Measurements from ENCODE around the gene SPINDOC. TPM values are rescaled to one million over a fixed set of nuclear protein-coding genes. Genes with fewer than 3 reads are reported as not detected.
A peak's percentile ranks its signal among the peaks of the same experiment; 100 is the strongest.

The SPINDOC gene
- total RNA-seq, 1 experiment from 2014 or later: 121 TPM

- Histone ChIP-seq H2AK5ac (ENCODE audit: insufficient read length, low read length) (no peak overlapping the region), H3K27ac (ENCODE audit: insufficient read length, low read depth, low read length) (no peak overlapping the region), H3K23ac (ENCODE audit: insufficient read length, low read depth, low read length) (no peak overlapping the region), H3K79me1 (ENCODE audit: insufficient read depth, low read depth, low read length, poor library complexity, severe bottlenecking) (peaks cover 13% of the 10 kb centered on the region), H3T11ph (ENCODE audit: low read length) (no peak overlapping the region), H4K8ac (replicated peaks; ENCODE audit: insufficient read length, low read depth, low read length) (no peak overlapping the region), H3K4me1 (ENCODE audit: insufficient read depth, low read length) (peaks cover 10% of the 10 kb centered on the region), H3K18ac (ENCODE audit: insufficient read length, low read depth, low read length) (no peak overlapping the region), H2BK5ac (ENCODE audit: insufficient read length, low read length) (no peak overlapping the region), H3K14ac (ENCODE audit: insufficient read depth, low read length) (peak overlapping the region; percentile 17; the same call in 1 of the 2 replicates), H2BK20ac (ENCODE audit: low read depth, low read length, poor library complexity, severe bottlenecking) (no peak overlapping the region), H3K56ac (ENCODE audit: insufficient read length, low read depth, low read length) (no peak overlapping the region), H3K79me2 (ENCODE audit: insufficient read depth, low read length) (peaks cover 33% of the 10 kb centered on the region; the same call in 1 of the 2 replicates), H3K4ac (ENCODE audit: low read depth, low read length) (no peak overlapping the region), H3K23me2 (ENCODE audit: insufficient read length, low read depth, low read length, poor library complexity, severe bottlenecking) (peaks cover 15% of the 10 kb centered on the region), H4K20me1 (ENCODE audit: control insufficient read depth, insufficient read depth, insufficient read length) (no peaks in the 10 kb centered on the region), H2AFZ (ENCODE audit: low read length) (no peak overlapping the region), H3K4me2 (ENCODE audit: insufficient read depth, insufficient read length, low read length) (peak overlapping the region; percentile 85), H4K5ac (ENCODE audit: insufficient read length, low read depth, low read length) (no peak overlapping the region), H2BK12ac (ENCODE audit: insufficient read length, low read depth, low read length) (no peak overlapping the region), H3K9me3 (ENCODE audit: control insufficient read depth, low read depth, low read length) (no peaks in the 10 kb centered on the region), H3K9ac (ENCODE audit: extremely low read depth, insufficient read length, low read length) (peak overlapping the region; percentile 74), H2BK120ac (ENCODE audit: low read depth, low read length, poor library complexity, severe bottlenecking) (no peak overlapping the region), H3K27me3 (ENCODE audit: insufficient read depth, low read length) (no peaks in the 10 kb centered on the region), H4K91ac (ENCODE audit: insufficient read length, low read depth, low read length) (no peak overlapping the region), H2BK15ac (ENCODE audit: low read depth, low read length) (no peak overlapping the region)
- TF ChIP-seq, protein P1, sequence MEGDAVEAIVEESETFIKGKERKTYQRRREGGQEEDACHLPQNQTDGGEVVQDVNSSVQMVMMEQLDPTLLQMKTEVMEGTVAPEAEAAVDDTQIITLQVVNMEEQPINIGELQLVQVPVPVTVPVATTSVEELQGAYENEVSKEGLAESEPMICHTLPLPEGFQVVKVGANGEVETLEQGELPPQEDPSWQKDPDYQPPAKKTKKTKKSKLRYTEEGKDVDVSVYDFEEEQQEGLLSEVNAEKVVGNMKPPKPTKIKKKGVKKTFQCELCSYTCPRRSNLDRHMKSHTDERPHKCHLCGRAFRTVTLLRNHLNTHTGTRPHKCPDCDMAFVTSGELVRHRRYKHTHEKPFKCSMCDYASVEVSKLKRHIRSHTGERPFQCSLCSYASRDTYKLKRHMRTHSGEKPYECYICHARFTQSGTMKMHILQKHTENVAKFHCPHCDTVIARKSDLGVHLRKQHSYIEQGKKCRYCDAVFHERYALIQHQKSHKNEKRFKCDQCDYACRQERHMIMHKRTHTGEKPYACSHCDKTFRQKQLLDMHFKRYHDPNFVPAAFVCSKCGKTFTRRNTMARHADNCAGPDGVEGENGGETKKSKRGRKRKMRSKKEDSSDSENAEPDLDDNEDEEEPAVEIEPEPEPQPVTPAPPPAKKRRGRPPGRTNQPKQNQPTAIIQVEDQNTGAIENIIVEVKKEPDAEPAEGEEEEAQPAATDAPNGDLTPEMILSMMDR (conservative IDR thresholded peaks at IDR 0.05): no peak
- Mint-ChIP-seq H3K4me1 (peaks cover 63 to 72% of the 10 kb centered on the region in 2 experiments), H3K27ac (peak overlapping the region; percentile 35 to 85 (median 62); a peak in 4 of 7 replicates), H3K27me3 (ENCODE audit: low read depth) (no peaks in the 10 kb centered on the region), H3K4me3 (peak overlapping the region; percentile 95 to 96), H3K36me3 (ENCODE audit: insufficient read depth in 1 of 3, low read depth in 3 of 3) (peaks cover 3 to 18% (median 16%) of the 10 kb centered on the region in 3 experiments), H3K9me3 (peaks cover 0 to 4% of the 10 kb centered on the region in 2 experiments; a peak in 1 of 5 replicates)
- WGBS (ENCODE audit: extremely low coverage, insufficient read length, low lambda C conversion rate): no CpG with 5 or more reads among the region's 40 CpGs
- DNase-seq: no peak
These were observed 26.5 kb downstream of the SPINDOC start for GRCh38 chr11:63839508-63840355.

Data from H9 (cell line).